HUES48 (cell line): ENCODE measurements around the gene AMZ2.
A peak's percentile ranks its signal among the peaks of the same experiment; 100 is the strongest.

Source experiments
- H3K27ac ChIP-seq: one replicate; pipeline ENCODE4 v1.7.0; 2013; ENCODE audit warnings: low read depth, low read length, inconsistent platforms
- H3K27me3 ChIP-seq: 2 replicates; pipeline ENCODE4 v1.6.1; 2013; ENCODE audit warnings: mild to moderate bottlenecking, low read length; ENCODE audit not compliant: control insufficient read depth, insufficient read depth
- H3K36me3 ChIP-seq: 2 replicates; pipeline ENCODE4 v1.6.1; 2013; ENCODE audit warnings: low read length; ENCODE audit not compliant: control insufficient read depth, insufficient read depth
- H3K4me1 ChIP-seq: 2 replicates; pipeline ENCODE4 v1.6.1; 2013; ENCODE audit warnings: mild to moderate bottlenecking, low read length; ENCODE audit not compliant: control insufficient read depth, insufficient read depth
- H3K4me3 ChIP-seq: 2 replicates; pipeline ENCODE4 v1.5.1; 2013; ENCODE audit warnings: mild to moderate bottlenecking, low read depth, low read length
- H3K9ac ChIP-seq: 2 replicates; pipeline ENCODE4 v1.6.1; 2013; ENCODE audit warnings: mild to moderate bottlenecking, low read depth, low read length, moderate library complexity
- H3K9me3 ChIP-seq: 2 replicates; pipeline ENCODE4 v1.6.1; 2013; ENCODE audit warnings: low read length; ENCODE audit not compliant: control insufficient read depth, insufficient read depth

Gene AMZ2

DNA sequence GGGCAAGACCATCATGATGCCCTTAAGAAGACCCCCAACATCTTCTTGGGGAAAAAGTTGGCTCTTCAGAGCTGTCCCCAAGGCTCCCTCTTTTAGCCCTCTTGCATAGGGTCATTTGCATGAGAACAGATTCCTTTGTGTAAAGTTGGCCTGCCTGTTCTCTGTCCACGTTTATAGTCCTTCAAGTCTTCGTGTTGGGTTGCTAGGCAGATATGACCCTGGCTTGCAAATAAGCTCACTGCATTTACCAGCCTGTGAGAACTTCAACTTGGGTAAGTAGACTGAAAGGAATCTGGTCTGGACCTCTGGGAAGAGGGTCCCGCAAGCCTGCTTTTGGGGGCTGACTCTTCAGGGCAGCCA is 46.3 kb downstream of the AMZ2 start:
- Histone ChIP-seq H3K27me3 (peaks cover 32% of the 10 kb centered on the region), H3K36me3 (no peaks in the 10 kb centered on the region), H3K4me1 (peaks cover 54% of the 10 kb centered on the region), H3K27ac (peak overlapping the region; percentile 78), H3K9me3 (no peaks in the 10 kb centered on the region), H3K4me3 (peak overlapping the region; percentile 10; the same call in 1 of the 2 replicates), H3K9ac (0 out of 2 replicates have a peak overlapping the region, but pooled peaks have one; percentile 28)

GRCh38 chr17:68294617-68295016 is 46.8 kb downstream of the AMZ2 start:
- Histone ChIP-seq H3K4me1 (peaks cover 49% of the 10 kb centered on the region), H3K9ac (no peak overlapping the region), H3K4me3 (0 out of 2 replicates have a peak overlapping the region, but pooled peaks have one; percentile 10), H3K27ac (peak overlapping the region; percentile 78), H3K27me3 (peaks cover 27% of the 10 kb centered on the region), H3K36me3 (no peaks in the 10 kb centered on the region), H3K9me3 (no peaks in the 10 kb centered on the region)

- H3K27me3 ChIP-seq, result peaks cover 23% of the 10 kb centered on the region
- no peak overlapping the region for H3K4me3 ChIP-seq
- H3K4me1 ChIP-seq, result peaks cover 45% of the 10 kb centered on the region
- H3K36me3 ChIP-seq, result no peaks in the 10 kb centered on the region
- H3K9ac ChIP-seq, result no peak overlapping the region
- H3K27ac ChIP-seq, result no peak overlapping the region
- no peaks in the 10 kb centered on the region for H3K9me3 ChIP-seq
Measured at GRCh38 chr17:68295086-68295485, 47.2 kb downstream of the AMZ2 start.

DNA sequence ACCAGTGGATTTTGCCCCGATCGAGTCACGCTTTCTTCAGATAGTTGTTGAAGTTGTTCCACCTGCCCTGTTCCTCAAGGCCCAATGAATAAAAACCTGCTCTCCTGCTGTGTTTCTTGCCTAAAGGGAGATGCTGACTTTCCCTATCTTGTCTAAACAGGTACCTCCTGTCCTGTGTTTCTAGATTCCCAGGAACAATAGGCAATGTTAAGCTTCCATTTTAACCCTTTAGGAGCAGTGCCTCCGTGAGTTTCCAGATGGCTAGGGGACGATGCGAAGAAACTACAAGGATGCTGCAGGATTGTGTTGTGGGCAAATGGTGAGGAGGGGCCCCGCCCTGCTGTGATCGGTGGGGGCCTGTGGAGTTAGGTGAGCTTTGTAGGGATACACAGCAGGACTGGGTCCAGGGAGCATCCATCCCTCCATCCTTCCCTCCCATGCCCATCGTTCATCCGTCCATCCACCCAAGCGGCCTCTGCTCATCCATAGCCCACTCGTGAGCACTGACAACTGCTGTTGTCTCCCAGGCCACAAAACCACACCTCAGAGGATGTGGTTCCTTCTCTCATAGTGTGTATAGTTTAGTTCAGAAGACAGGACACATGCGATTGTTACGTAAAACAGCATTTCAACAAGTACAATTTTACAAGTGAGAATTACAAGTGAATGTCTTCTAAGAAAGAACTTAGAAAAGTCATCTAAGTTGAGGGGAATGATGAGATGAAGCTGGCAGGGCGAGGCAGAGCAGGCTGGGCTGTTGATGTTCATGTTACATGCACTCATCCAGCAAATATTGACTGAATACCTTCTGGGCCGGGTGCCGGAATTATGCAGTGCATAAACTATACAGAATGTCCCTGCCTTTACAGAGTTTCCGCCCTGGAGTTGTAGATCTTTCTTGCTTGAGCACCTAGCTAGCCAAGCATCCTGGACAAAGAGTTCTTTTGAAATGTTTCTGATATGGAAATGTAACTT is 48.7 kb downstream of the AMZ2 start:
- Histone ChIP-seq H3K9me3 (no peaks in the 10 kb centered on the region), H3K27ac (no peak overlapping the region), H3K4me3 (no peak overlapping the region), H3K4me1 (peaks cover 48% of the 10 kb centered on the region), H3K27me3 (peaks cover 14% of the 10 kb centered on the region), H3K9ac (no peak overlapping the region), H3K36me3 (no peaks in the 10 kb centered on the region)

DNA sequence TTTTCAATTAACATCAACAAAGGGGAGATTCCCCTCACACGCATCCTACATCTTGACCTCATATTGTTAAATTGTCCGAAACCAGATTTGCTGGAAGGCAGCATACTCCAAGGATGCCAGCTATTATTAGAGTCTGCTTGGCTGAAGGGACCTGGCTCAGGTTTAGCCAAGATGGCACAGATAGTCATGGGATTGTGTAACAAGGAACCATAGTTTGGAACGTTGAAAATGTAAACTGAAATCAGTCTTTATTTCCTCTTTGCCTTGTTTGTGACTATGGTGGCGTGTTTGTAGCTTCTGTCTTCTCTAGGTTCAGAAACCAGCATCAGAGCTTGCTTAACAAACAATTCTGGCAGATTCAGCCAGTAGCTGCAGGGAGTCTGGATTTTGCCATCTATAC is 49.4 kb downstream of the AMZ2 start:
- H3K27me3 ChIP-seq, result peaks cover 14% of the 10 kb centered on the region
- H3K27ac ChIP-seq, result no peak overlapping the region
- peaks cover 54% of the 10 kb centered on the region for H3K4me1 ChIP-seq
- H3K9me3 ChIP-seq, result no peaks in the 10 kb centered on the region
- H3K4me3 ChIP-seq, result no peak overlapping the region
- H3K9ac ChIP-seq, result no peak overlapping the region
- no peaks in the 10 kb centered on the region for H3K36me3 ChIP-seq

- Histone ChIP-seq H3K9ac (no peak overlapping the region), H3K4me1 (peaks cover 47% of the 10 kb centered on the region), H3K27ac (no peak overlapping the region), H3K9me3 (no peaks in the 10 kb centered on the region), H3K36me3 (no peaks in the 10 kb centered on the region), H3K27me3 (peaks cover under 1% of the 10 kb centered on the region; the same call in 1 of the 2 replicates), H3K4me3 (no peak overlapping the region)
Measured at GRCh38 chr17:68298601-68299000, 50.8 kb downstream of the AMZ2 start.

DNA sequence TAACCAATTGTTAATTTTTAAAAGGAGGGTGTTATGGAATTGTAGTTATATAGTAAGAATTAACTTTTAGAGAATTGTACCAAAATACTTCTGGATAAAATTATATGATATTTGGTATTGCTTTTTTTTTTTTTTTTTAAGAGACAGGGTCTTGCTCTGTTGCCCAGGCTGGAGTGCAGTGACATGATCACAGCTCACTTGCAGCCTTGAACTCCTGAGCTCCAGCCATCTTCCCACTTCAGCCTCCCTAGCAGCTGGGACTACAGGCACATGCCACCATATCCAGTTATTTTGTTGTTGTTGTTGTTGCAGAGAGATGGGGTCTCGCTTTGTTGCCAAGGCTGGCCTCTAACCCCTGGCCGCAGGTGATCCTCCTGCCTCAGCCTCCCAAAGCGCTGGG is 52.0 kb downstream of the AMZ2 start:
- Histone ChIP-seq H3K27me3 (no peaks in the 10 kb centered on the region), H3K9me3 (no peaks in the 10 kb centered on the region), H3K4me3 (no peak overlapping the region), H3K4me1 (peaks cover 35% of the 10 kb centered on the region), H3K9ac (no peak overlapping the region), H3K27ac (no peak overlapping the region), H3K36me3 (no peaks in the 10 kb centered on the region)

DNA sequence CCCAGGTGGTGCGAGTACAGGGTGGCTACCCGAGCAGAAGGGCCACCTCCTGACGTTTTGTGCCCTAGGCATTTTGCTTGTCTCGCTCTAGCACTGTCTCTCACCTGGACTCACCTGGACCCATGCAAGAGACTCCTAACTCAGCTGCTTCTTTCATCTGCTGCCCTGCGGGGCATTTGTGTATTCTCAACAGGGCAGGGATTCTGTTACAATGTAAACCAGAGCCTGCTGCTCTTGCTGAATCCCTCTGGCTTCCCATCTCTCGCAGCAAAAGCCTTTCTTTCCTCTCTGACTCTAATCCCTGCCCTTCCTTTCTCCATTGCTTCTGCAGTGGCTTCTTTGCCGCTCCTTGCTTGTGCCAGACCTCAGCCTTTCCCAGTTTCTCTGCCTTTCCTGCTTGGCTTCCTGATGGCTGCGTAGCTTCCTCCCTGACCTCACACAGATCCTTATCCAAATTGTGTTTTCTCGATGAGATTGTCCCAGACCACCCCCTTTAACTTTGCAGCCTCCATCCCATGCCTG is 53.7 kb downstream of the AMZ2 start:
- Histone ChIP-seq H3K9me3 (no peaks in the 10 kb centered on the region), H3K4me1 (peaks cover 25% of the 10 kb centered on the region), H3K9ac (no peak overlapping the region), H3K27ac (peak overlapping the region; percentile 26), H3K36me3 (no peaks in the 10 kb centered on the region), H3K27me3 (no peaks in the 10 kb centered on the region), H3K4me3 (no peak overlapping the region)

GRCh38 chr17:68302066-68302564 is 54.3 kb downstream of the AMZ2 start:
- Histone ChIP-seq H3K36me3 (no peaks in the 10 kb centered on the region), H3K4me1 (peaks cover 19% of the 10 kb centered on the region), H3K4me3 (no peak overlapping the region), H3K27me3 (no peaks in the 10 kb centered on the region), H3K9ac (no peak overlapping the region), H3K27ac (no peak overlapping the region), H3K9me3 (no peaks in the 10 kb centered on the region)

- H3K4me3 ChIP-seq, result no peak overlapping the region
- H3K27ac ChIP-seq, result no peak overlapping the region
- no peak overlapping the region for H3K9ac ChIP-seq
- no peaks in the 10 kb centered on the region for H3K9me3 ChIP-seq
- no peaks in the 10 kb centered on the region for H3K36me3 ChIP-seq
- H3K27me3 ChIP-seq, result no peaks in the 10 kb centered on the region
- H3K4me1 ChIP-seq, result peaks cover 18% of the 10 kb centered on the region; the same call in 1 of the 2 replicates
Measured at GRCh38 chr17:68302666-68303065, 54.8 kb downstream of the AMZ2 start.

- no peak overlapping the region for H3K4me3 ChIP-seq
- no peak overlapping the region for H3K27ac ChIP-seq
- H3K9ac ChIP-seq, result no peak overlapping the region
- H3K27me3 ChIP-seq, result no peaks in the 10 kb centered on the region
- H3K4me1 ChIP-seq, result peaks cover 18% of the 10 kb centered on the region; the same call in 1 of the 2 replicates
- H3K9me3 ChIP-seq, result no peaks in the 10 kb centered on the region
- H3K36me3 ChIP-seq, result no peaks in the 10 kb centered on the region
Measured at GRCh38 chr17:68304706-68305105, 56.9 kb downstream of the AMZ2 start.
